ENCODE measurements around the gene CPNE5.

The CPNE5 gene

GRCh38 chr6:36702656-36703055 lies 136.6 kb downstream of the CPNE5 start:
- DNase-seq (ENCODE audit: low read depth in 2 of 2) = no peak

DNA sequence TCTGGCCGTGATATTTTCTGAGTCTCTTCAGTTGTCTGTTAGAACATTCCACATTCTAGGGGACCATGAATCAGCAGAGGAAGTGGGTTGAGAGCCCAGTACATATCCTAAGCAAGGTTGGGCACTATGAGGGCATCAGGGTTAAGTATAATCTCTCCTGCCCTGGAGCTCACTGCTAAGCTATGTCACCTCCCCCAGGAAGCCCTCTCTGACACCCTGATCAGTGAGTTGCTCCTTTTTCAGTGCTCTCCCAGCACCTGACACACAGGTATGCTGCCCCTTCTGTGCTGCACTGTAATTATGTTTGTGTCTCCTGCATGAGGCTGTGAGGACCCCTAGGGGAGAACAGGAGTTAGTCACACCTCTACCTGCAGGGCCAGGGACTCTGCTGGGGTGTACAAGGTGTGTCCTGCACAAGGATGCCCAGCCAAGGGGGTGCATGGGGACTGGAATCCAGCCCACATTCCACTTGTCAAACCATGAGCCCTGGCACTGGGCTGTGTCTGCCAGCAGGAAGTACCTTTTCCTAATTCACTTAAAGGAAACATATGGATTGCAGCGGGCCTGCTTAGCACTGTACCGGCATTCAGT lies 137.7 kb downstream of the CPNE5 start:
- no peak for DNase-seq (ENCODE audit: low read depth in 2 of 2)

DNA sequence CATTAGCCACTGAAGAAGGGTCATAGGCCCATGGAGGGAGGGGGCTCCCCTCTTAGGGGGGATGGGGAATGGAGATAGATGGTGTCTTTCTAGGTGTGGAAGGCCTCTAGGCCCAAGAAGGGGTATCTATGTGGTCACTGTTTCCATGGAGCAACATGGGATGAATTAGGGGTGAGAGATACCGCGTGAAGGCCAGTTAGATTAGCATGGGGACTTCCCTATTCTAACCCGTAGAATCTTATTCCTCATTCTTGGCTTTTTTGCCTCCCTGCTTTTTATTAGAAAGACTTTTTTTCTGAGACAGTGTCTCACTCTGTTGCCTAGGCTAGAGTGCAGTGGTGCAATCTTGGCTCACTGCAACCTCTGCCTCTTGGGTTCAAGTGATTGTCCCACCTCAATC lies 138.4 kb downstream of the CPNE5 start:
- DNase-seq (ENCODE audit: low read depth in 2 of 2) = no peak

- DNase-seq (ENCODE audit: low read depth in 2 of 2) = no peak
Observed at GRCh38 chr6:36700071-36700812, 139.0 kb downstream of the CPNE5 start.

DNA sequence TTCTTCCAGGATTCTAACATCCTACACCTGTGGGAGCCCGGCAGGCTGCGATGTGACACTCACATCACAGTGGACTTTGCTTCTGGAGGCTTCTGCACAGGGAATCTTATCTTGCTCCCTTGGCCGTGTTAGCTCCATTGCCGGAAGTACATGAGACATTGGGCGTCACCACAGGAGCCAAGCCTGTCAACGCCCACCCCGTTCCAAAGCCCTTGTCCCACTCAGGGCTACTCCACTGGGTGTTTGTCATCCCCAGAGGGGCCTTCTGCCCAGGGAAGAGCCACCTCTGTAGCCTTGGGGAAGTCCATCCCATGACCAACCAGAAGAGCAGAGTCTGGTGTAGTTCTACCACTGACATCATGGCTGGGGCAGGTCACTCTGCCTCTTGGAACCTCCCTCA lies 139.9 kb downstream of the CPNE5 start:
- DNase-seq (ENCODE audit: low read depth in 2 of 2) = no peak

GRCh38 chr6:36698871-36699271 lies 140.4 kb downstream of the CPNE5 start:
- no peak for DNase-seq (ENCODE audit: low read depth in 2 of 2)

GRCh38 chr6:36698196-36698595 lies 141.0 kb downstream of the CPNE5 start:
- DNase-seq (ENCODE audit: low read depth in 2 of 2) = no peak

DNA sequence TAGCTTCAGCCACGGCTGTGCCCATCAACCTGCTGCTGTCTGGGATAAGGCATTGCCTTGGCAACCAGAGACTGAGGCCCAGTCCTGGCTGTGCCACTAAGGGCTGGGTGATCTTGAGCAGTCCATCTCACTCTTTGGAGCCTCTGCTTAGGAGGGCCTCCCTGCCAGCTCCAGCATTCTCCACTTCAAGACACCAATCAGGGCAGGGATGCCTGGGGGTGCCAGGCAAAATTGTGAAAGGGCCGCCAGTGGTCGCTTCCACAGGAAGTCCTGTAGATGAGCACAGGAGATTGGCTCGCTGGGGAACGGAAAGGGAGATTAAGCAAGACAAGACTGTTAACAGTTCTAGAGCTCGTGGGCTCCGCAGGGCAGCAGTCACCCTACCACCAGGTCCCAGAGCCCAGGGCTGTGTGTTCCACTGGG lies 141.8 kb downstream of the CPNE5 start, which contains the start of gene RAB44:
TSS of gene RAB44 (plus strand) at position 346 of the 423 bp plus-strand sequence. CDS start 6,410 bp downstream, outside the sequence.
- DNase-seq (ENCODE audit: low read depth in 2 of 2) = no peak

- DNase-seq (ENCODE audit: low read depth in 2 of 2) = no peak
Observed at GRCh38 chr6:36695414-36695813, 143.8 kb downstream of the CPNE5 start.

DNA sequence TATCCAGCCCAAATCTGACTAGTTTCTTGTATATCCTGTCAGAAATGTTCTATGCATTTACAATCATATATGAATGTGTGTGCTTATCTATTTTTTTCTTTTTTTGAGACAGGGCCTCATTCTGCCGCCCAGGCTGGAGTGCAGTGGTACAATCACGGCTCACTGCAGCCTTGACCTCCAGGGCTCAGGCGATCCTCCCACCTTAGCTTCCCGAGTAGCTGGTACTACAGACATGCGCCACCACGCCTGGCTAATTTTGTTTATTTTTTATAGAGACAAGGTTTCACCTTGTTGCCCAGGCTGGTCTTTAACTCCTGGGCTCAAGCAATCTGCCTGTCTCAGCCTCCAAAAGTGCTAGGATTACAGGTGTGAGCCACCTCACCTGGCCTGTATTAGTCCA lies 144.6 kb downstream of the CPNE5 start:
- no peak for DNase-seq (ENCODE audit: low read depth in 2 of 2)

GRCh38 chr6:36692861-36693702 lies 146.2 kb downstream of the CPNE5 start:
- DNase-seq (ENCODE audit: low read depth in 2 of 2) = no peak

DNA sequence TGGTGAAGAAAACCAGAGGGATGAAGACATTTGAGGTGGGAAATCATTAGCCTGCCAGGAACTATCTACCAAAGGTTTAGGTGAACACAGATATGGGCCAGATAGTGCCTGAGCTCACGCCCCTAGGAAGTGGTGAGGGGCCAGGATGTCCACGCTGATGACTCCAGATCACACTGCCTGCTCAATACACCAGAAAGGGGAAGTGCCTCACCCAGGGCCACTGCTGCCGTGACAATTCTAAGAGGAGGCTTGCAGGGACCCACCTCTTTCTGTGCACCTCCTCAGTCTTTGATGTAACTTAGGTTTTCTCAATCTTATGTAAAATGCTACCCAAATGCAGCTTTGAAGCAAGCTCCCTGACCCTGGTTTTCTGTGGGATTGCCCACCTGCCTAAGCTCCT lies 147.0 kb downstream of the CPNE5 start:
- no peak for DNase-seq (ENCODE audit: low read depth in 2 of 2)

GRCh38 chr6:36691612-36692011 lies 147.6 kb downstream of the CPNE5 start:
- DNase-seq (ENCODE audit: low read depth in 2 of 2) = no peak

GRCh38 chr6:36691011-36691410 lies 148.2 kb downstream of the CPNE5 start:
- no peak for DNase-seq (ENCODE audit: low read depth in 2 of 2)

All from stimulated activated CD4-positive, alpha-beta T cell treated with anti-CD3 and anti-CD28 coated beads, Interleukin-1b, Interleukin-23, amount 100 ng/mL, for 4 hours (primary cell).